ENCODE data around the gene PLA2R1.
"Not testable (repeated sequence)": the region's sequence is repeated elsewhere in the genome, so short reads cannot be mapped to it uniquely, and the experiment has no call there.

The PLA2R1 gene

DNA sequence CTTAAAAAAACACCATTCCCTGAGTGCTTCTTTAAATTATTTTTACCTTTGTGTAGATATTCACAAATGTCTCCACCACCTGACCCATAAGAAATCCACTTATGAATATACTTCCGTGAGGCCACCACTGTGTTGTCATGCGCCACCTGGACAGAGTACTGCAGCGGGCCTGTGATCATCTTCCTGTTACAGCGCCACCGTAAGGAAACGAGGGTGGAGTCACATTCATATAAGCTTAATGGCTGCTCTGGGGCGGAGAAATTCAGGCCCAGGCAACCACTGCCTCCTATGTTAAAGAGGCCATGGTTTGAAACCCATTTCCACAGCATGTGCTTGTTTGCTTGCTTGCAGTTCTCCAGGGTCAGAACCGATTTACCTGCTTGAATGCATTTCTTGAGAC is 17.7 kb downstream of the PLA2R1 start:
- Histone ChIP-seq H3K4me3 (ENCODE audit: severe bottlenecking) (no peak overlapping the region), H3K27me3 (ENCODE audit: insufficient read depth, poor library complexity, severe bottlenecking) (no peaks in the 10 kb centered on the region), H3K27ac (ENCODE audit: poor library complexity, severe bottlenecking) (no peak overlapping the region), H3K4me1 (ENCODE audit: insufficient read depth, poor library complexity, severe bottlenecking) (no peaks in the 10 kb centered on the region), H3K36me3 (ENCODE audit: low read depth) (no peaks in the 10 kb centered on the region), H3K9me3 (ENCODE audit: severe bottlenecking) (no peaks in the 10 kb centered on the region)
- DNase-seq (ENCODE audit: low spot score) = no peak
- no peak for ATAC-seq (ENCODE audit: low read depth)
- TF ChIP-seq, protein P1, sequence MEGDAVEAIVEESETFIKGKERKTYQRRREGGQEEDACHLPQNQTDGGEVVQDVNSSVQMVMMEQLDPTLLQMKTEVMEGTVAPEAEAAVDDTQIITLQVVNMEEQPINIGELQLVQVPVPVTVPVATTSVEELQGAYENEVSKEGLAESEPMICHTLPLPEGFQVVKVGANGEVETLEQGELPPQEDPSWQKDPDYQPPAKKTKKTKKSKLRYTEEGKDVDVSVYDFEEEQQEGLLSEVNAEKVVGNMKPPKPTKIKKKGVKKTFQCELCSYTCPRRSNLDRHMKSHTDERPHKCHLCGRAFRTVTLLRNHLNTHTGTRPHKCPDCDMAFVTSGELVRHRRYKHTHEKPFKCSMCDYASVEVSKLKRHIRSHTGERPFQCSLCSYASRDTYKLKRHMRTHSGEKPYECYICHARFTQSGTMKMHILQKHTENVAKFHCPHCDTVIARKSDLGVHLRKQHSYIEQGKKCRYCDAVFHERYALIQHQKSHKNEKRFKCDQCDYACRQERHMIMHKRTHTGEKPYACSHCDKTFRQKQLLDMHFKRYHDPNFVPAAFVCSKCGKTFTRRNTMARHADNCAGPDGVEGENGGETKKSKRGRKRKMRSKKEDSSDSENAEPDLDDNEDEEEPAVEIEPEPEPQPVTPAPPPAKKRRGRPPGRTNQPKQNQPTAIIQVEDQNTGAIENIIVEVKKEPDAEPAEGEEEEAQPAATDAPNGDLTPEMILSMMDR (IDR thresholded peaks at IDR 0.05; ENCODE audit: poor library complexity, severe bottlenecking) = no peak

DNA sequence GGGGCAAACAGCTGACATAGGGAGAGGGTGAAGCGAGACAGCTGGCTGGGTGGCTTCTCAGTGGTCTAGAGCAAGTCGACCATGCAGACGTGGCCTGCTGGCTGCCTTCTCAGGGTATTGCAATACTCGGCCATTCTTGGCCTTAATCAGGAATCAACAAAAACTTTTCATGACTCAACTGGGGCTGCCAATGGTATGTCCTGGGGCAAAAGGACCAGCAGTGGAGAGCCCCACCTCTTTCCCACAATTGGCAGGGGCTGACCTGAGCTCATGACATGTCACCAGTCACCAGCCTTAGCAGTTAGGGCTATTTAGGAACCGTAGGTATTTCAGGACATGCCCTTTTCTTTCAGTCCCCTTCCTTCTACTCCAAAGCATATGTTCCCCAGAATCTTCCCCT is 19.1 kb downstream of the PLA2R1 start:
- TF ChIP-seq, protein P1 (IDR thresholded peaks at IDR 0.05; ENCODE audit: poor library complexity, severe bottlenecking) = no peak
- no peaks in the 10 kb centered on the region for H3K36me3 ChIP-seq (ENCODE audit: low read depth)
- H3K27me3 ChIP-seq (ENCODE audit: insufficient read depth, poor library complexity, severe bottlenecking) = no peaks in the 10 kb centered on the region
- no peak overlapping the region for H3K4me3 ChIP-seq (ENCODE audit: severe bottlenecking)
- no peaks in the 10 kb centered on the region for H3K9me3 ChIP-seq (ENCODE audit: severe bottlenecking)
- 0 out of 3 replicates have a peak, but pooled peaks have one; percentile 19 for ATAC-seq (ENCODE audit: low read depth)
- H3K4me1 ChIP-seq (ENCODE audit: insufficient read depth, poor library complexity, severe bottlenecking) = no peaks in the 10 kb centered on the region
- no peak for DNase-seq (ENCODE audit: low spot score)
- no peak overlapping the region for H3K27ac ChIP-seq (ENCODE audit: poor library complexity, severe bottlenecking)

DNA sequence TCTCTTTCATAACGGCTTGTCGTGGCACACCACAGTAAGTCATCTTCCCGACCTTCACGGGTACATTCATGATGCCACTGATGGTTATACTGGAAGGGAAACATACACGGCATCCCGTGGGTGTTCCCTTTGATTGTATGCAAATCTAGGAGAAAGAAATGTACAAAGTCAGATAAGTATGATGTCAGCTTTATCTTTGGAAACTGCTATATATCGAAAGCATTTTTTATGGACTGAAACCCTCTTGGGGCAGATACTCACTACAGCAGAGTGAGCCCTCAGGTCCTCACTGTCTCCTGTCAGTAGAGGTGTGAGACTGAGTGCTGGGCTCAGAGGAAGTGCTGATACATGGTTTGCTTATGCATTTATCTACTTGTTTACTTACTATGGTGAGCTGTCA is 20.4 kb downstream of the PLA2R1 start:
- TF ChIP-seq, protein P1 (IDR thresholded peaks at IDR 0.05; ENCODE audit: poor library complexity, severe bottlenecking) = no peak
- no peak for ATAC-seq (ENCODE audit: low read depth)

DNA sequence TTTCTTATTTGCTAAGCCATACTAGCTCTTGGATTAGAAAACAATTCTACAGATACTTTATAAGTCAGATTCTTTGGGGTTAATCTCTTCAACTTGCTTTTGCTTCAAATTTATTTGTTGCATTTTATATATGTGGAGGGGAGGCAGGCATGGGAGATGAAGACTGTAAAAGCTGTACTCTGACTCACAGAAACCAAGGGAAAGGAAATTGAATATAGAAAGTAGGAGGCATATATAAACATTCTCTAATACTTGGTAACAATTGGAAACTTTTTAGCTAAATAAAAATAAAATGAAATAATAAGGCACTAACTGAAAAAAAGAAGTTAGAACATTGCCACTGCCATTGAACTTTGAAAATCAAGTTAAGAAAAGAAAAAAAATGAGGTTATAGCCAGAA is 21.3 kb downstream of the PLA2R1 start:
- H3K27me3 ChIP-seq (ENCODE audit: insufficient read depth, poor library complexity, severe bottlenecking) = no peaks in the 10 kb centered on the region
- ATAC-seq (ENCODE audit: low read depth) = no peak
- no peaks in the 10 kb centered on the region for H3K9me3 ChIP-seq (ENCODE audit: severe bottlenecking)
- TF ChIP-seq, protein P1 (IDR thresholded peaks at IDR 0.05; ENCODE audit: poor library complexity, severe bottlenecking) = no peak
- no peak for DNase-seq (ENCODE audit: low spot score)
- no peaks in the 10 kb centered on the region for H3K36me3 ChIP-seq (ENCODE audit: low read depth)
- H3K4me3 ChIP-seq (ENCODE audit: severe bottlenecking) = no peak overlapping the region
- H3K4me1 ChIP-seq (ENCODE audit: insufficient read depth, poor library complexity, severe bottlenecking) = no peaks in the 10 kb centered on the region
- no peak overlapping the region for H3K27ac ChIP-seq (ENCODE audit: poor library complexity, severe bottlenecking)

More for the DNA sequence above, 20.4 kb downstream of the PLA2R1 start:
- DNase-seq (ENCODE audit: low spot score) = no peak
- H3K27ac ChIP-seq (ENCODE audit: poor library complexity, severe bottlenecking) = no peak overlapping the region
- no peaks in the 10 kb centered on the region for H3K27me3 ChIP-seq (ENCODE audit: insufficient read depth, poor library complexity, severe bottlenecking)
- H3K9me3 ChIP-seq (ENCODE audit: severe bottlenecking) = no peaks in the 10 kb centered on the region
- no peaks in the 10 kb centered on the region for H3K36me3 ChIP-seq (ENCODE audit: low read depth)
- no peak overlapping the region for H3K4me3 ChIP-seq (ENCODE audit: severe bottlenecking)
- H3K4me1 ChIP-seq (ENCODE audit: insufficient read depth, poor library complexity, severe bottlenecking) = no peaks in the 10 kb centered on the region

DNA sequence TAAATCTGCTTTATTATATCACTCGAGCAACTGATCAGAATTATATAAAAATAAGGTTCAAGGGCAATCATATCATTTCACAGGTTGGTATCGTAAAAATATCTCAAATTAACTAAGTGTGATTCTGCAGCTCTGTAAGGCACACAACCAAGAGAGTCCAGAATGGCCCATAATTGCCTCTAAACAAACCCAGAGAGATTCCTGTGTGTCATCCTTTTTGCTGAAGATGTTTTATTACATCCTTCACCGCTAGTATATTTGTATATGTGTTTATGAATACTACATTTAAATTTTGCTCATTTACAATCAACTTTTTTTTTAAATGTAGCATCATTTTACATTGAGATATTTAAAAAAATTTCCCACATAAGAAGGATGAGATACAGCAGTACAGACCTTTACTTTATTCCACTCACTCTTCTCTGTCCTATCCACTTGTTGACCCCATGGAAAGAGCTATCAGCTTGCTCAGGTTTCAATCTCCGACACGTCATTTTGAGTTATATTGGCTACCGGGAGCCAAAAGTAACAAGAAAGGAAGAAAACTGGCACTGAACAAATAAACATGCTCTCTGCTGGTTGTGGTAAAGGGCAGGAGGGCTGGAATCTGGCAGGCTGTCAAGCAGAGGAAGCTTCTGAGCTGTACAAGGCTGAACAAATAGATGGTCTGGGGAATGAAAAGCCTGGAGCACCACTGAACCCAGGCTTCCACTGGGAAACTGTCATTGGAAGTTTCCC is 23.1 kb downstream of the PLA2R1 start:
- H3K27me3 ChIP-seq (ENCODE audit: insufficient read depth, poor library complexity, severe bottlenecking) = no peaks in the 10 kb centered on the region
- ATAC-seq (ENCODE audit: low read depth) = peak; percentile 85

DNA sequence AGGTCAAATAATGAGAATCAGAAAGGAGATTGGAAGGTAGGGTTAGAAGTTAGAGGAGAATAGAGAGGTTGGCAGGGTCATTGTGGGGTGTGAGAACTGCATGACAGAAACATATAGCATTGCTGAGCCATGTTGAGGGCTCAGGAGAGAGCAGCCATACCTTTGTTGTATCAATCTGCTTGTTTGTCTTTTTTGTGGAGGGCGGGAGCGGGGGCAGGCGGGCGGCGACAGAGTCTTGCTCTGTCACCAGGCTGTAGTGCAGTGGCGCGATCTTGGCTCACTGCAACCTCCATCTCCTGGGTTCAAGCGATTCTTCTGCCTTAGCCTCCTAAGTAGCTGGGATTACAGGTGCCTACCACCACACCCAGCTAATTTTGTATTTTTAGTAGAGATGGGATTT is 23.8 kb downstream of the PLA2R1 start:
- H3K4me1 ChIP-seq (ENCODE audit: insufficient read depth, poor library complexity, severe bottlenecking); H3K9me3 ChIP-seq (ENCODE audit: severe bottlenecking); H3K27ac ChIP-seq (ENCODE audit: poor library complexity, severe bottlenecking); H3K27me3 ChIP-seq (ENCODE audit: insufficient read depth, poor library complexity, severe bottlenecking); DNase-seq (ENCODE audit: low spot score); H3K36me3 ChIP-seq (ENCODE audit: low read depth); ATAC-seq (ENCODE audit: low read depth); H3K4me3 ChIP-seq (ENCODE audit: severe bottlenecking): not testable (repeated sequence)

More for the DNA sequence above, 23.1 kb downstream of the PLA2R1 start:
- TF ChIP-seq, protein P1 (IDR thresholded peaks at IDR 0.05; ENCODE audit: poor library complexity, severe bottlenecking) = no peak
- Histone ChIP-seq H3K4me1 (ENCODE audit: insufficient read depth, poor library complexity, severe bottlenecking) (no peaks in the 10 kb centered on the region), H3K4me3 (ENCODE audit: severe bottlenecking) (no peak overlapping the region), H3K36me3 (ENCODE audit: low read depth) (no peaks in the 10 kb centered on the region), H3K27ac (ENCODE audit: poor library complexity, severe bottlenecking) (no peak overlapping the region), H3K9me3 (ENCODE audit: severe bottlenecking) (no peaks in the 10 kb centered on the region)
- no peak for DNase-seq (ENCODE audit: low spot score)
